GM19455 (cell line): Measurements from ENCODE around the gene PGGHG.
"Not testable (repeated sequence)": the region's sequence is repeated elsewhere in the genome, so short reads cannot be mapped to it uniquely, and the experiment has no call there.

Experiments
- ATAC-seq: cut with Tn5 transposase; IDR thresholded peaks from one replicate; pipeline ENCODE4 v1.9.1; 2021; ENCODE audit not compliant: unreplicated experiment

The PGGHG gene

DNA sequence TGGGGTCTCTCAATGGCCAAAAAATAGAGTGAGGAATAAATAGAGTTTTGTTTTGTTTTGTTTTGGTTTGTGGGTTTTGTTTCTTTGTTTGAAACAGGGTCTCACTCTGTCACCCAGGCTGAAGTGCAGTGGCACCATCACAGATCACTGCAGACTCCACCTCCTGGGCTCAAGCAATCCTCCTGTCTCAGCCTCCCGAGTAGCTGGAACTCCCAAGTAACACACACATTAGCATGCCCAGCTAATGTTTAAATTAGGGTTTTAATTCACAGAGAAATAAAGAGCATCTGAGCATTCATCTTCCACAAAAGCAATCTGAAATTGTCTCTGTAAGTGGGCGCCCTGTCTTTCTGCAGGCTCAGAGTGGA lies 40.9 kb downstream of the PGGHG start:
- no peak for ATAC-seq

DNA sequence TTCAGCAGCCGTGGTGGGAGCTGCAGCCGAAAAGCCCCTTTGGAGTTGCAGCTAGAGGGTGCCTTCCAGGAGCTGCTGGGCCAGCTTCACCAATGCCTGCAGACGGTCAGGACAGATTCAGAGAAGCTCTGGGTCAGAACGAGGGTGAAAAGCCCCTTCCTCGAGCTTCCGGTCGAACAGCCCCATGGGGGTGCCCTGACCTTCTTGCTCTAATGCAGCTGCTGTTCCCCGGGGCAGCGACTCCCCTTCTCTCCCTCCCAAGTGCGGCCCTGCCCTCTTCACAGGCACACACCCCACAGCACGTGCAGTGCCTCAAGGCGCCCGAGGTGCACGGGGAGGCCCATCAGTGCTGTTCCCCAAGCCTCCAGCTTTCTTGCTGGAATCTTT lies 41.4 kb downstream of the PGGHG start:
- ATAC-seq = no peak

DNA sequence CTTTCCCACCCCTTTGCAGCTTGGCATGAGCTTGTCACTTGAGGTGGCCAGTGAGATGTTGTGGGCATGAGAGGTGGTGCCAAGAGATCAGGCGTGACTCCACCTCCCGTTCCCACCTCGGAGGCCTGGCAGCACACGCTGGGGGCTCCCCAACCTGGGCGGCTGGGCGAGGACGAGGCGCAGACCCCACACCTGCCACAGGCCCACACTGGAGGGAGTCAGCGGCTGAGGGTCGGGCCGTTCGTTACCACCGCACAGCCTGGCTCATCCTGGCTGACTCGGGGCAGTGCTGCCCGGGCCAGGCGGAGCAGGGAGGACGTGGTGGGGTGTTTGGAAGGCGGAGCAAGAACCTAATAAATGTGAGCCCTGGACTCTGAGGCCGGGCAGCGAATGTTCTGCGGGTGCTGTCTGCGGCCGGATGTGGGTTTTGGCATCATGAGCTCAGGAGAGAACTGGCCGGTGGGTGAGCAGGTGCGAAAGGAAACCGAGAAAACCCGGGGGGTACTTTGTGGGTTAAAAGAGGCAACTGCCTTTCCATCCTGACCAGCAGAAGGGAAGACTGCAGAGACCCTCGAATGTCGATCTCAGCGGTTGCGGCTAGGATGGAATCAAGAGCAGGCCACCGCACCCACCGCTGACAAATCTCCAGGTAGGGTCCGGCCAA lies 41.9 kb downstream of the PGGHG start:
- ATAC-seq = no peak

DNA sequence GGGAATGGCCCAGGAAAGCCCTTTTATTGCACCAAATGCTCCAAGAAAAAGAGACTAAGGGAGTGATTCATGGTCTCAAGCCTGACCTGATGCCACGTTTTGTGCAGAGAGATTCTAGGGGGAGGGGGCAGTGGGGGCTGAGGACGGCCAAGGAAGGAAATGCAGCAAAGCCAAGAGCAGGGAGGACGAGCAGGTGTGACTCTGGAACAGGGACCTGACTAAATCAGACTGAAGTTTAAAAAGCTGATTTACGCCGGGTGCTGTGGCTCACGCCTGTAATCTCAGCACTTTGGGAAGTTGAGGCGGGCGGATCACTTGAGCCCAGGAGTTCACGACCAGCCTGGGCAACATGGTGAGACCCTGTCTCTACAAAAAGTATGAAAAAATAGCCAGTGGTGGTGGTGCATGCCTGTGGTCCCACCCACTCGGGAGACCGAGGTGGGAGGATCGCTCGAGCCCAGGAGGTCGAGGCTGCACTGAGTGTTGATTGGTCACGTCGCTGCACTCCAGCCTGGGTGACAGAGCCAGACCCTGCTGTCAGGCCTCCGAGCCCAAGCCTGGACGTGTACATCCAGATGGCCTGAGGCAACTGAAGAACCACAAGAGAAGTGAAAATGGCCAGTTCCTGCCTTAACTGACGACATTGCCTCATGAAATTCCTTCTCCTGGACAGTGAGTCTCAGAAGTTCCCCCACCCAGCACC lies 42.6 kb downstream of the PGGHG start:
- ATAC-seq = no peak

DNA sequence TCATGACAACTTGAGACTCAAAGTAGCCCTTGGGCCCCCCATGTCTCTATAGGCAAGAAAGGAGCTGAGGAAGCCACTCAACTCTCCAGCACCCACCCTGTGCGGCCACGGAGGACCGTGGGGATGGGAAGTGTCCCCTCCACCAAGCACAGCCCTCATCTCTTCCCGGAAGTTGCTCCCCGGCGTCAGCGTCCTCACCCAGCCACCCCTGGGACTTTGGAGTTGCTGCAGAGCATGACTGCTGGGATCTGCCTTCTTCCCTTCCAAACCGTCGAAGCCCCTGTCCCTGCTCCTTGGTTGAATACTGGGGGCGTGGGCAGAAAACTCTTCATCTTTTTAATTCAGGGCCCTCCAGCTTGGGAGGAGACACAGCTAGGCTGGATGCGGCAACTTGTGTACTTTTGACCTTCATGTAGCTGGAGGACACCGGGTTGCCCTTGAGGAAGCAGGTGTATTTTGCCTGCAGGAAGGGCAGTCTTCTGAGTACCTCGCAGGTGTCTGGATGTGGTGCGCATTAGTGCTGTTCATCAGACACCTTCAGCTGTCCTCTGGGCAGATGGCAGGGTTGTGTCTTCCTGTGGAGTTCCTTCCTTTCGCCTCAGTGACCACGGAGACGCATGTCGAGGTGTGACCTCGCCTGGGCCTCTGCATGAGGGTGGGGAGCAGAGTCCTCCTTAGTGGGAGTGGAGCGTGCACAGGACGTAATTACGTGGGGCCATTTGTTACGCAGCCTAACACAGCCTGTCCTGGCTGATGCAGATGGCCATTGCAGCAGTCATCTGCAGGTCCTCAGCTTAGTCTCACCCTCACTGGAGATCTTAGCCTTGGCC lies 43.9 kb downstream of the PGGHG start:
- no peak for ATAC-seq

DNA sequence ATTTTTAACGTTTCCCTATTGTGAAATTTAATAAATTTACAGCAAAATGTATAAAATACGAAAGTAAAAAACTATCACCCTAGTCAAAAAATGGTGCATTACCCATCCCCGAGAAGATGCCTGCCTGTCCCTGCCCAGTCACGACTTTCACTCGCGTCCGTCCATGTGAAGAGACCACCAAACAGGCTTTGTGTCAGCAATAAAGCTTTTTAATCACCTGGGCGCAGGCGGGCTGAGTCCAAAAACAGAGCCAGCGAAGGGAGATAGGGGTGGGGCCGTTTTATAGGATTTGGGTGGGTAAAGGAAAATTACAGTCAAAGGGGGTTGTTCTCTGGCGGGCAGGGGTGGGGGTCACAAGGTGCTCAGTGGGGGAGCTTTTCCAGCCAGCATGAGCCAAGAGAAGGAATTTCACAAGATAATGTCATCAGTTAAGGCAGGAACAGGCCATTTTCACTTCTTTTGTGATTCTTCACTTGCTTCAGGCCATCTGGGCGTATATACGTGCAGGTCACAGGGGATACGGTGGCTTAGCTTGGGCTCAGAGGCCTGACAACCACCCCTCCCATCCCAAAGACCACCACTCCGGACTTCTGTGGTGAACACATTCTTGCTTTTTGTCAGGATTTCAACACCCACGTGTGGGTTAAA lies 44.8 kb downstream of the PGGHG start:
- ATAC-seq = not testable (repeated sequence)

DNA sequence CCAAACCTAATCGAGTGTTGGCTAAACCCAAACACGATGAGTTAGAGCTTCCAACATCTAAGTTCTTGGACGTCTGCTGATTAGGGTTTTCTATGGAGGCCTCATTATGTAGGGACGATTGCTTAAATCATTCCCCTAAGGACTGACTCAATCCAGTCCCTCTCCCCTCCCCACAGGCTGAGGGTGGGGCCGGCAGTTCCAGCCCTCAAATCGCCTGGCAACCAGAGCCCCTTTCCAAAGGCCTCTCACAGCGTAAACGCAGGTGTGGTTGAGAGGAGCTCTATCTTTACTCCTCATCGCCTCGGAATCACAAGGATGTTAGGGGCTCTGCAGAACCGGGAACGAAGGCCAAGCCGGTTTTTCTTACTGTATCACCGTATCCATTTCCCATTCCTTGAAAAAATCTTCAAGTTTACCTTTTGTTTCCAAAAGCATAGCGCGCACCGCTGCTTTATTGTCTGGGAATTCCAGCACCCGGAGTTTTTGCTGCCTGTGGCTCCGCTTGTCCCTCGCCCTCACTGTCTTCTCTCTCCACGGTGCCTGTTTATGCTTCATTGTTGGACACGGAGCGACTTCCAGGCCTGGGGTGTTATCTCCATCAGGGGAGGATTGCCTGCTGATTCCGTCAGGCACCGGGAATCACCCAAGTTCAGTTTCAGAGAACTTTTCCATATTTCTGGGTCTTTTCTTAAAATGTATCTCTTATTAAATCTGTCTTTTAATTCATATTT lies 45.5 kb downstream of the PGGHG start:
- no peak for ATAC-seq

DNA sequence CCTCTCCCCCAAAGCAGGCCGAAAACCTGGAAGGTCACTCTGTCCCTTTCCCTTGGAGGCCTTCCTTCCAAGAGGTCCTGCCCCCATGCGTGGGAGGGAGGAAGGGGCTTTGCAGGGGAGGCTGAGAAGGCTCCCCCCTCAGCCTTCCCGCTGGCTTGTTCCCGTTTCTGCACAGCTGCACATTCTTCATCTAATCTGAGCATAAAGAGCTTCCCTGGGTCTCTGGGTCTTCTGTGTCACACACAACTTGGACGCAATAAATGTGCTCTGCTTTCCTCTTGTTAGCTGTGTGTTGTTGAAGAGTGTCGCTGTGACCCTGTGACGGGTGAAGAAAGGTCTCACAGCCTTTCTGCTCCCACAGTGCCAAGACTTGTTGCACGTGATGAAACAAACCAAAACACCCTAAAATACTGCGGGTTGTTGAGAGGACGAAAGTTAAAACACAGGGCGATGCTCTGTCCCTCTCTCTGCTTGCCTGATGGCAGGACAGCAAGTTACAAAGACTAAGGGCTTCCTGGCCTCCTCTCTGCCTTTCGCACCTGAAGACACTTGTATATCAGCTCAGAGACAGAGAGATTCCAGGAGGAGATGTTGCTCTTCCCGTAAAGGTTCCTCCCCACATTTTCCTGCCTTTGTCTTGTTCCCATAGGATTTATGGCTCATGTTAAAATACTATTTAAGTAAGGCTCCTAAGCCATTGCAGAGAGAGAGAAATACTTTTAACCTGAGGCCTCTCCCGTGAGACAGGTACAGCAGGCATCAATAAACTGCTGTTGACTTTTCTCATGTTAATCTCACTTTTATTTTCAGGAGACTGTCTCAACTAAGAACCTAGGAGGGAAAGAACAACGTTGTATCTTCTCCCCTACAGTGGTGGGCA lies 47.1 kb downstream of the PGGHG start:
- no peak for ATAC-seq

DNA sequence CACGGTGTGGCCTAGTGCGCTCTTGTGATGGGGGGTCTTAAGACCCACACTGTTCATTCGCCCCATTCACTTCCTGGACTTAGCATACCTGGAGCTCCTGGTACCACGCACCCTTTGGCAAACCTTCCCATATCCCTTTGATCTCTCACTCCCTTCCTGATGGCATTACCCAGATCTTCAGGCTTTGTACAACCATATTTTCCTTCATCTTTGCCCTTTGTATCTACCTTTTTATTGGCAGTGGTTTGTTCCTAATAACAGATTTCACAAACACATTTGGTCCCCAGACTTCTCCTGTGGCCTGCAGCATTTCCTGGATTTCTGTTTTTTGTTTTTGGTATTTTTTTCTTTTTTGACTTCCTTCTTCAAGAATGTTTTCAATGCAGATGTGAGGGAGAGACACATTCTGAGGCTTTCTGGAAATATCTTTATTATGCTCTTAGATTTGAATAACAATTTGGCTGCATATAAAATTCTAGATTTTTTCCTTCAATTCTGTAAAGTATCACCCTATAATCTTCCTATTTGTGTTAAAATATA lies 47.8 kb downstream of the PGGHG start:
- no peak for ATAC-seq

DNA sequence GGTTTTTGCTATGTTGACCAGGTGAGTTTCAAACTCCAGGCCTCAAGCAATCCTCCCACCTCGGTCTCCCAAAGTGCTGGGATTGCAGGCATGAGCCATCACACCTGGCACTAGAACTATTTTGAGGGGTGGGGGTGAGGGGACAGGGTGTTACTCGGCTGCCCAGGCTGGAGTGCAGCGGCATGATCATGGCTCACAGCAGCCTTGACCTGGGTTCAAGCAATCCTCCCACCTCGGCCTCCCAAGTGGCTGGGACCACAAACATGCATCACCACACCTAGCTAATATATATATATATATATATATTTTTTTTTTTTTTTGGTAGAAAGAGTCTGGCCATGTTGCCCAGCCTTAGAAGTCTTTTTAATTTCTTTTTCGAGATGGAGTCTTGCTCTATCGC lies 48.8 kb downstream of the PGGHG start:
- no peak for ATAC-seq

DNA sequence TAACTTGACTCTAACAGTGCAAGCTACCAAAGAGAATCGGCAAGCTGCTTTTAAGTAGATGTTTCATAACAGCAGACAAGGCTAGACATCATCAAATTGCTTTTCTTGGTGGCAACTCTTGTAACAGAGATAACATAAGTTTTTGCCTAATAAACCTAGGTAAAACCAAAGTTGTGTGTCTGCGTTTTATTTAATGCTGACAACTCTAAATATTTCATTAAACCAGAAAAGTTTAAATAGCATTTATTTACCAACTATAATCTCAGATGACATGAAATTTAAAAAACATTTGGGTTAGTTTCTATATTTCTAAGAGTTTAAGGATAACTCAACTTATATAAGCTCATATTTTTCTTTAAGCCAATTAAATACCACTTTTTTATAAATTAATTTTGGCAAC lies 51.0 kb downstream of the PGGHG start:
- no peak for ATAC-seq

DNA sequence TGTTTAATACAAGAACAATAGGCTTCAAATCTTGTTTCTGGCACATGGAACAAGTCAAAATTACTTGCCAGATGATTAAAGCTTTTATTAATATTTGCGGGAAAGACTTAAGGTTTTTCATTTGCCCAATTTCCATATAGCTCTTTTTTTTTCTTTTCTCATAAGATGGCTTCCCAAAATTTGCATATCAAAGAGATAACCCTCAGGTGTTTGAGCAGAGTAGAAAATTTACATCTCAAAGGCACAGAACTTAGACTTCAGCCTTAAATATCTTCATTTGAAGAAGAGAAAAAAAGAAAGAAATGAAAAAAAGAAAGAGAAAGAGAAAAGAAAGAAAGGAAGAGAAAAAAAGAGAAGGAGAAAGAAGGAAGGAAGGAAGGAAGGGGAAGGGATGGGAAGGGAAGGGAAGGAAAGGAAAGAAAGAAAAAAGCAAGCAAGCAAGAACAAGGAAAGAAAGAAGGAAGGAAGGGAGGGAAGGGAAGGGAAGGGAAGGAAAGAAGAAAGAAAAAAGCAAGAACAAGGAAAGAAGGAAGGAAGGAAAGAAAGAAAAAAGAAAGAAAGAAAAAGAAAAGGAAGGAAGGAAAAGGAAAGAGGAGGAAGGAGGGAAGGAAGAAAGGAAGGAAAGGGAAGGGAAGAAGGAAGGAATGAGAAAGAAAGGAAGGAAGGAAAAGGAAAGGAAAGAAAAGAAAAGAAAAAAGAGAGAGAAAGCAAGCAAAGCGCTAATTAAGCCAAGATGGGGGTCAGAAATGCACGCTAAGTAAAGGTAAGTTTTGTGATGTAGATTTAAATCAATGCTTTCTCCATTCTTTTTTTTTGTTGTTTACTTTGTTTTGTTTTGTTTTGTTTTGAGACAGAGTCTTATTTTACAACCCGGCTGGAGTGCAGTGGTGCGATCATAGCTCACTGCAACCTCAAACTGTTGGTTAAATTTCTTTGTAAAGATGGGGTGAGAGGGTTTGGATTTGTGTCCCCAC lies 51.9 kb downstream of the PGGHG start:
- ATAC-seq = no peak

DNA sequence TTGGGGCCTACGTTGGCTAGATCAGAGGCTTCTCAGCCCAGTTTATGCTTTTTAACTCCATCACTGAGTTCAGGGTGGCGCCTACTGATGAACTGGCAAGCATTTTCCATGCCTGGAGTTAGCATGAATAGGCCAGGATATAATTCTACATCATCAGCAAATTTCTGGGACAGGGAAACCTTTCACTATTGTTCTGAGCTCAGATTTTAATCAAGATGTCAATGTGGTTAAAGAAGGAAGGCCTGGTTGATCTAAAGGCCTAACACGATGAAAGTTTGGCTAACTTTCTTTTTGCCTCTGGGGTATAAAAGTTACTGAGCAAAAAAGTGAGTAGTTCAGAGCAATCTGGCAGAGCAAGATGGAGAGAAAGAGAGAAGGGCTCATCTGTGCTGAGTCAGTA lies 53.4 kb downstream of the PGGHG start:
- ATAC-seq = no peak

DNA sequence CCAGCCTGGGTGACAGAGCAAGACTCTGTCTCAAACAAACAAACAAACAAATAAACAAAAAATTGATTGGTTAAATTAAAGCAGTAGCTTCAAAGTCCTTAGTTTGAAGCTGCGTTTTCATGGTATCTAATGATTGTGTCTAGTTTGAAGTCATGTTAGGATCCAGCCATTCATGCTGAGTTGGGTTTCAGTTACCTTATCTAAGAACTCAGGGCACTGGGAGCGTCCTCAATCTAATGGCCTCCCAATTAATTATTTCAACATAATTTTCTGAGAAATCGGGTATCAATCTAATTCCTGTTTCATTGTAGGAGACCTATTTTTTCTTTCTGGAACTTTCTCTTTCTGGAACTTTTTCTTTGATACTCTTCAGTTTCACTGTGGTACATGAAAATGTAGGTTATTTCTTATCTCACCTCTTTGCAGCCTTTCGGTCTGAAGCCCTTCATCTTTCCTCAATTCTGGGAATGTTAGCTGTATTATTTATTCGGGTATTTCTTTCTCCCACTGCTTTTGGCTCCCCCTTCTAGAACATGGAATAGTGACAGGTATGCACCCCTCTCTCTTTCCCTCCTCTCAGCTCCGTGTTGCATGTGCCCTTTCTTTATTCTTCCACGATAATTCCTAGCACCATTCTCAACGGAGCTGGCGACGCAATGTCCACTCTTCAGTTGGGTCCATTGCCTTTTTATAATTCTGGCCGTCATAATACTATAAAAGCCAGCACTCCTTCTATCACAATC lies 56.1 kb downstream of the PGGHG start:
- no peak for ATAC-seq
